ENCODE measurements around the gene RASAL2.

DNA sequence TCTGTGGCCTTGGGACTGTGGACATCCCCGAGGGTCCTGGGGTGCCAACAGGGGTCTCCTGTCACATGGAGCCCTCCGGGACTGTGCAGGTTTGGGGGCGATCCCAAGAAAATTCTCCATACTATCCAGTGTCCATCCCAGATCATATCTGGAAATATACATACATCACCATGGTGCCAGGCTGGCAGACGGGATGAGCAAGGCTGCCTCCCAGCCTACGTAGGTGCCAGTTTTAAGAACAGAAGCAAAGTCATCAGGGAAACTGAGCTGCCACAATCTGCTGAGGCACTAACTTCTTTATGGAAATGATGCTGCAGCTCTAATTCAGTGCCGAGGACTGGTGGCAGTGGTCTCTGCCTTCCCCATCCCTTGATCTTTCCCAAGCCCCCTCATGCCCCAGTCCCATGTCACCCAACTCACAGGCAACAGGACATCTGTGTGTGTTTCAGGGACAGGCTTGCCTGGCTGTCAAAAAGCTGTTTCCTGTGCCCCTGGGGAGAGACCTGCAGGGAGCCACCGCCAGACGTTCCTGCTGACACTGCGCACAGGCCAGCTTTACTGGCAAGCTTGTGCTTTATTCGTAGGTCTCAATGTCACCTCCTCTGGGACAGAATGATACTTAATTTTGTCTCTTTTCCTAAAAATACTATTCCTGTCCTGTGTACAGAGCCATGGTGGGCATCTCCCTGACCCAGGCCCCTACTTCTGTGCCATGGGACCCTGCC lies 434.5 kb downstream of the RASAL2 start:
- TF ChIP-seq TSC22D2 (CRISPR knock-in tag; IDR thresholded peaks at IDR 0.05; ENCODE audit: borderline replicate concordance) (no peak), RFX5 (IDR thresholded peaks at IDR 0.05; ENCODE audit: low read depth, low read length) (no peak), SKI (IDR thresholded peaks at IDR 0.05; ENCODE audit: partially characterized antibody) (no peak), POLR2AphosphoS5 (IDR thresholded peaks at IDR 0.05; ENCODE audit: low read depth, low read length) (no peak), HDAC6 (IDR thresholded peaks at IDR 0.05; ENCODE audit: low read depth, low read length) (no peak), RBAK (CRISPR knock-in tag; IDR thresholded peaks at IDR 0.05) (no peak)

All from HepG2 (cell line).